ENCODE results near the gene SCAPER.

The SCAPER gene

GRCh38 chr15:76931397-76932134 is 26.4 kb upstream of the SCAPER start, which contains the start of gene RCN2:
TSS of gene RCN2 (plus strand) at chr15:76931749. CDS start at chr15:76931842, 93 bp downstream.
- DNase-seq (ENCODE audit: low read depth) = peak; percentile 86
- H3K4me3 ChIP-seq (ENCODE audit: low read depth, low read length) = peak within 1 kb of the TSS; percentile 82
- no peak for TF ChIP-seq CTCF (IDR thresholded peaks at IDR 0.05; ENCODE audit: control insufficient read depth, extremely low read depth, insufficient read depth)

GRCh38 chr15:76930831-76931396 is 25.8 kb upstream of the SCAPER start:
- TF ChIP-seq CTCF (IDR thresholded peaks at IDR 0.05; ENCODE audit: control insufficient read depth, extremely low read depth, insufficient read depth) = no peak
- no peak for DNase-seq (ENCODE audit: low read depth)

GRCh38 chr15:76929011-76929760 is 24.0 kb upstream of the SCAPER start:
- no peak for TF ChIP-seq CTCF (IDR thresholded peaks at IDR 0.05; ENCODE audit: control insufficient read depth, extremely low read depth, insufficient read depth)
- DNase-seq (ENCODE audit: low read depth) = no peak
- H3K4me3 ChIP-seq (ENCODE audit: low read depth, low read length) = no peak overlapping the region

More at GRCh38 chr15:76930831-76931396, 25.8 kb upstream of the SCAPER start:
- peak overlapping the region; percentile 82 for H3K4me3 ChIP-seq (ENCODE audit: low read depth, low read length)

GRCh38 chr15:76928201-76928600 is 23.1 kb upstream of the SCAPER start:
- no peak overlapping the region for H3K4me3 ChIP-seq (ENCODE audit: low read depth, low read length)
- no peak for DNase-seq (ENCODE audit: low read depth)
- no peak for TF ChIP-seq CTCF (IDR thresholded peaks at IDR 0.05; ENCODE audit: control insufficient read depth, extremely low read depth, insufficient read depth)

GRCh38 chr15:76916369-76916768 is 11.2 kb upstream of the SCAPER start:
- no peak for DNase-seq (ENCODE audit: low read depth)
- no peak for TF ChIP-seq CTCF (IDR thresholded peaks at IDR 0.05; ENCODE audit: control insufficient read depth, extremely low read depth, insufficient read depth)
- H3K4me3 ChIP-seq (ENCODE audit: low read depth, low read length) = no peak overlapping the region

- H3K4me3 ChIP-seq (ENCODE audit: low read depth, low read length) = no peak overlapping the region
- DNase-seq (ENCODE audit: low read depth) = no peak
- TF ChIP-seq CTCF (IDR thresholded peaks at IDR 0.05; ENCODE audit: control insufficient read depth, extremely low read depth, insufficient read depth) = no peak
Measured at GRCh38 chr15:76913737-76914136, 8.6 kb upstream of the SCAPER start.
